ENCODE data around the gene ADD3.

DNA sequence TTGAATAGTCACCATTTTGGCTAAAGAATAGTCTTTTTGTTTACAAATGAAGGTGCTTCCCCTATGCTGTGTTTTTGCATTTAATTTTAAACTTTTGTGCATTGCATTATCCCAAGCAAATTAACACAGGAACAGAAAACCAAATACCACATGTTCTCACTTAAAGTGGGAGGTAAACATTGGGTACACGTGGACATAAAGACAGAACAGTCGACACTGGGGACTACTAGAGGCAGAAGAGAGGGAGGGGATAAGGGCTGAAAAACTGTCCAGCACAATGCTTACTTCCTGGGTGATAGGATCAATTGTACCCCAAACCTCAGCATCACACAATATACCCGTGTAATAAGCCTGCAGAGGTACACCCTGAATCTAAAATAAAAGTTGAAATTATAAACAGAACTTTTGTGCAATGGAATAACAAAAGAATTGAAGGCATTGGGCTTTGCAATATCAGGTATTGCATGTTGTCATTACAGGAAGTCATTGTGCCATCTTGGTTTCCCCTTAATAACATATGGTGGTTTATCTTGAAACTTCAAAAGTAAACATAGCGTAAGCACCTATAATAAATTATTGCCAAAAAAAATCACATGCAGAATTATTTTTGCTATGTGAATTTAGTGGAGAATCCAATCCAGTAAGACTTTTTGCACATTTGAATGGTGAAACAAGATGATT is 16.1 kb downstream of the ADD3 start:
- TF ChIP-seq, protein P1, sequence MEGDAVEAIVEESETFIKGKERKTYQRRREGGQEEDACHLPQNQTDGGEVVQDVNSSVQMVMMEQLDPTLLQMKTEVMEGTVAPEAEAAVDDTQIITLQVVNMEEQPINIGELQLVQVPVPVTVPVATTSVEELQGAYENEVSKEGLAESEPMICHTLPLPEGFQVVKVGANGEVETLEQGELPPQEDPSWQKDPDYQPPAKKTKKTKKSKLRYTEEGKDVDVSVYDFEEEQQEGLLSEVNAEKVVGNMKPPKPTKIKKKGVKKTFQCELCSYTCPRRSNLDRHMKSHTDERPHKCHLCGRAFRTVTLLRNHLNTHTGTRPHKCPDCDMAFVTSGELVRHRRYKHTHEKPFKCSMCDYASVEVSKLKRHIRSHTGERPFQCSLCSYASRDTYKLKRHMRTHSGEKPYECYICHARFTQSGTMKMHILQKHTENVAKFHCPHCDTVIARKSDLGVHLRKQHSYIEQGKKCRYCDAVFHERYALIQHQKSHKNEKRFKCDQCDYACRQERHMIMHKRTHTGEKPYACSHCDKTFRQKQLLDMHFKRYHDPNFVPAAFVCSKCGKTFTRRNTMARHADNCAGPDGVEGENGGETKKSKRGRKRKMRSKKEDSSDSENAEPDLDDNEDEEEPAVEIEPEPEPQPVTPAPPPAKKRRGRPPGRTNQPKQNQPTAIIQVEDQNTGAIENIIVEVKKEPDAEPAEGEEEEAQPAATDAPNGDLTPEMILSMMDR (IDR thresholded peaks at IDR 0.05; ENCODE audit: poor library complexity), result no peak
- TF ChIP-seq EZH2phosphoT487 (IDR thresholded peaks at IDR 0.05; ENCODE audit: low read depth, severe bottlenecking, unreplicated experiment), result no peak

Data from hepatocyte (in vitro differentiated cells).